ENCODE results near the gene LBX2.
"Not testable (repeated sequence)": the region's sequence is repeated elsewhere in the genome, so short reads cannot be mapped to it uniquely, and the experiment has no call there.

LBX2 gene

GRCh38 chr2:74503506-74504475, 4.4 kb upstream of the LBX2 start:
- no peak for DNase-seq

DNA sequence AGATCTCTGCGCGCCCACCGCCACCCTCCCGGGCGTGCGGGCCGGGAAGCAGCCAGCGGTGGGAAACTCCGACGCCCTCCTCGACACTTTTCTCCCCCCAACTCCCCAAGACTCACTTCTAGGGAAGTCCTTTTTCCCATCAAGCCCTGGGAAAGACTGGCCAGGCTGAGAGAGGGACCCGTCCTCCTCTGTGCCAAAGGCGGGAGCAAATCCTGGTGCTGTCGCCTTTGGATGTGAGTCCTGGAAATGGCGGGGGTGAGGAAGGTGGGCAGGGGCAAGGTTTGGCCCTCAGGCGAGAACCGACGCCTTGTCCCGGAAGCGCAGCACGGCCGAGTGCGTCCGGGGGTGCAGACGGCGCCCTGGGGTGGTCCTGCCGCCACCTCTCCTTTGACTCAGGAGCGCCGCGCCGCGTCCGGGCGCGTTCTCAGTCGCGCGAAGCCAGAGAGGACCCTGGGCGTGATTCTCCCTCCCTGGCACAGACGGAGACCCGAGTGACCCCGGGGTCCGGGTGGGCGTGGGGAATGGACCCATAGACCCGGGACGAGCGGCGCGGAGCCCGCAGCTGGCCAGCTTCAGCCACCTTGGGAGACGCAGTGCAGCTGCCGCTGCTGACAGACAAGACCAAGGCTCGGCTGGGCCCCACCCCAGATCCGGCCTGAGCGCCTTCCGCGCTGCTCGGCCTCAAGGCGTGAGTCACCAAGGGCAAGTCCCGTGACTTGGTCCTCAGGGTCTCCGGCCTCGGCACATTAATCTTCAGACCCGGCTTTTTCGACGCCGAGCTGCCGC, 3.5 kb upstream of the LBX2 start:
- no peak for DNase-seq

DNA sequence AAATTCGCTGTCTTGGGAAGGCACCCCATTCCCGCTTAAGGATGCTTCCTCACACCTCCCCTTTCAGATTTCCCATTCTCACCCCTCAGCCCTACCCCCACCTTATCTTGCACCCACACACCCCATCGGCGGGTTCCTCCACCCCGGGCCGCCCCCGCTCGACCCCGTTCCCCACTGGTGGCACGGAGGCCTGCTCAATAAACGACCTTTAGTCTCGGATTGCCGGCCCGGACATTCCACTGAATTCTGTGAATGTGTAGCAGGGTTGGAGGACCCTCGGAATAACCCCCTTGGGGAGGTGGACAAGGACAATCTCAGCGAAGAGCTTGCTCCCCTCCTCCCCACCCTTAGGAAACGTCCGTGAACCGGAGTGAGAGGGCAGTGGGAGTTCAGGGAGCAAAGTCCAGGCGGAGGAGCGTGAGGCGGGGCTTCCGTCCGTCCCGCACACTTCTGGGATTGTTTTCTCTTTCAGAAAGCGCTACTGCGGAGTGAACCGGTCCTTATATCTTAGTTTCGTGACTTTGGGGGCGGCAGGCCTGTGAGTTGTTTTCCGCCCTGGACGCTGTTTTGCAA, 2.8 kb upstream of the LBX2 start:
- DNase-seq: no peak

DNA sequence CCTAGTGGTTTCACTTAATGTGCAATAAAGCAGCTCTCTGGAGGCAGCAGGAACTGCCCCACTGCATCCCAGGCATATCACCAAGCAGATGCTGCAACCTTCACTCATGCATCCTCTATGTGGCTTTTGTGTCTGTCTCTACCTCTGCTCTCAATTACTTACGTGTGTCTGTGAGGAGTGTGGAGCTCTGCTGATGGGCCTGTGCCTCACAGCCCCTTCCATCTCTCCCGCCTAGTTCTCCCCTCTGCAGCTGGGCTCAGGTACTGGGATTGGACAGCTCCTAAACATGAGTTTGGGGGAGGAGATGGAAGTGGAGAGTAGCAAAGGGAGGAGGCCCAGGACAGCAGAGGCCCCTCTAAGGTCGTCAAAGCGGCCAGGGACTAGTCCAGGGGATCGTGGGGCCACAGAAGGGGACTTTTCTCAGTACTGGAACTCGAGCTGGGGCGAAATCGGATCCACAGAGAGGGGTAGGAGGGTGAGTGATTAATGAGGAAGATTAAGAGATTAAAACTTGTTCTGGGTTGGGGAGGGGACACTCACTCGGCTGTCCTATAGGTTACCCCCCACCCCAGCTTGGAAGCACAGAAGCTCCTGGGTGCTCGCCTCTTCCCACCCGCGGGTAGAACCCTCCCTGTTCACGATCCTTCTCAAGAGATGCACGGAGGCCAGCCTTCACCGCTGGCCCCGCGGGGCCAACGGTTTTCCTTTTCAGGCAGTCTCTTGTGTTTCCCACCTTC, 2.1 kb upstream of the LBX2 start:
- DNase-seq: no peak

GRCh38 chr2:74500578-74500946, 1.2 kb upstream of the LBX2 start:
- DNase-seq: no peak

- no peak for DNase-seq
These were observed 656 bp upstream of the LBX2 start for GRCh38 chr2:74499940-74500577.

DNA sequence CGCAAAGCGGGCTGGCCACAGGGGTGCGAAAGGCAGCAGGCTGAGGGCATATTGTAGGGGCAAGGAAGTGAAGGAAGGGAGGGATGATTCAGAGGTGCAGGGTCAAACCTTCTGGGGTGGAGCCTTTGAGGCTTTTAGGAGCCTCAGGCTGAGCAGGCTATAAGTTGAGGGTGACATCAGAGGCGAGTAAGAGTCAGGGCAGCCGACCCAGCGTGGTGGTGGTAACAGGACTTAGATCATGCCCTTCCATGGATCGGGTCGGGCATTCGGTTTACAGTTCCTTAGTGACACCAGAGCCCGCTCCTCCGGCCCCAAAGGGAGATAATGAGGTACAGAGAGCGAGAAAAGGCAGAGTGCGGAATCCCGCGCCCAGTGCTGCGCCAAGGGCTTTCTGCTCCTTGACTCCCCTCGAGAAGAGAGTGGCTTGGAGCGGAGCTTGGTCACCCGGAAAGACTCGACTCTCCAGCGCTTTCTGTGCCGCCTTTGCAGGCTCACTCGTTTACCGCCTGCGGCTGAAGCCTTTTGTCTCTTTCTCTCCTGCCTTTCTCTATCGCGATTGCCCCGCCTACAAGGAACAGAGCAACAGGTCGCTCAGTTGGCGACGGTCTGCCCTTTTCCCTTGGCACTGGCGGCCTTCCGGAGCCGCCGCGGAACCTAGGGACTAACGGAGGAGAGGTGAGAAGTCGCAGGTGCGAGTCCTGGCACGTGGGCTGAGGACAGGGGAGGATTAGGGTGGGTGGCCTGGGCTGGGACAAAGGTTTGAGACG, 720 bp downstream of the LBX2 start:
- peak; percentile 63 for DNase-seq

DNA sequence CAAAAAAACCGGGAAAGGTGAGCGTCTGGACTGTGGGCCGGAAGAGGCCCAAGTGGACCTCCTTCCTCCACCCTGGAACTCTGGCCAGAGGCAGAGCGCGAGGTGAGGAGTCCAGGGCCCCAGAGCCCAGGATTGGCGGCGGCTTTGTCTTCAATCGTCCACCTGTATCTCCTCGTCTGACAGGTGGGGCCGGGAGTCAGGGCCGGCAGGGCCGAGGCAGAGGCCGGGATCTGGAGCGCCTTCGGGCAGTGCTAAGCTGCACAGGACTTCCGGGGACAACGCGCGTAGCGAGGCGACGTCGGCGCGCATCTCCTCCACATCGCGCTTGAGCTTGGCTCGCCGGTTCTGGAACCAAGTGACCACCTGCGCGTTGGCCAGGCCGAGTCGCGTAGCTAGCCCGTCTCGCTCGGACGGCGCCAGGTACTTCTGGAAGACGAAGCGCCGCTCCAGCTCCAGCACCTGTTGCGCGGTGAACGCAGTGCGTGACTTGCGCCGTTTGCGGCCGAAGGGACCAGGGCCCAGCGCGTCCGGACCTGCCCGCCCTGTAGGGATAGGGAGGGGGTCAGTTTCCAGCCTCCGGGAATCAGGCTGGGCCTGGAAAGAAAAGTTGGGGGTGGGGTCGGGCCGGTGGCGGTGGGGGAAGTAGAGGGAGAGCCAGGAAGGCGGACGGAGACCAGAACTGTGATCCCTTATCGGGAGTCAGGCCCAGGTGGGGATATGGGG, 1.5 kb downstream of the LBX2 start:
- peak; percentile 38 for DNase-seq

- DNase-seq: no peak
These were observed 2.2 kb downstream of the LBX2 start for GRCh38 chr2:74496997-74497776.

- no peak for DNase-seq
These were observed 4.0 kb downstream of the LBX2 start for GRCh38 chr2:74495440-74495839.

DNA sequence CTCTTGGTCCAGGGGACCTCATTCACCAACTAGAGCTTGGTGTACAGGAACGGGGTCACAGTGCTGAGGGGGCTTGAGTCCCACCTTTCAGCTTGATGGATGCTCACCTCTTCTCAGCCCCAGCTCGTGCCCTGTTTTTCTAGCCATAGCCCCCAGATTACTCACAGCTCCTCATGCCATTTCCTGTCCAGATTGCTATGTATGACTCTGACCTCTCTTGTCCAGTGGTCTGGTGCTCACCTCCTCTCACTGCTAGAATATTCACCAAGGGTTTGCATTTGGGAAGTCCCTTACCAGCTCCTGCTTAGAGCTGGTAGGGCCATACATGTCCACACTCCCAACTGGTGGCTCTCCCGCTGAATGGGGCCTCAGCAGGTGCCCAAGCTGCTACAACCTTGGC, 5.9 kb downstream of the LBX2 start:
- no peak for DNase-seq

GRCh38 chr2:74491648-74492544, 7.5 kb downstream of the LBX2 start:
- DNase-seq: no peak

DNA sequence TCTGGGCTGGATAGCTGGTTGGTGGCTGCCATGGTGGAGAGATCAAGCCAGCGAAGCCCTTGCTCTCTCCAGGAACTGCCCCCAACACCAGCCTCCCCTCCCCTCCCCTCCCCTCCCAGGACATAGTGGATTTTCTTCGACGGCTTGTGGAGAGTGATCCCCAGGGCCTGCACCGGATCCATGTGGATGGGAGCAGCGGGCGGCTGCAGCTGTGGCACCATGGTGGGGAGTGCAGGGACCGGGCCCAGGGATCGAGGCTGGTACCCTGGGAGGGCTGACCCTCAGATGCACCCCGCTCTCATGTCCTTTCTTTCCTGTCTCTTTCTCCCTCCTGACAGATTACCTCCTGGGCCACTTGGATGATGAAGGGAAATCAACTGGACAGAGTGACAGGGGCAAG, 9.5 kb downstream of the LBX2 start:
- no peak for DNase-seq

- no peak for DNase-seq
These were observed 10.5 kb downstream of the LBX2 start for GRCh38 chr2:74488643-74489481.

GRCh38 chr2:74486141-74486540, 13.3 kb downstream of the LBX2 start:
- DNase-seq: no peak

- DNase-seq: not testable (repeated sequence)
These were observed 15.7 kb downstream of the LBX2 start for GRCh38 chr2:74483675-74484164.

GRCh38 chr2:74482801-74483674, 16.4 kb downstream of the LBX2 start, which contains the start of the genes CCDC142 and TTC31:
CCDC142 (minus strand) TSS chr2:74482998; CDS start chr2:74482837, 161 bp downstream.
TTC31 (plus strand) TSS chr2:74483081; CDS start chr2:74483096, 15 bp downstream.
- DNase-seq: peak; percentile 92
